Midbrain (tissue), 1 donor: ENCODE results near the gene TBX4.
"Not testable (repeated sequence)": the region's sequence is repeated elsewhere in the genome, so short reads cannot be mapped to it uniquely, and the experiment has no call there.

Source experiments
- DNase-seq: peaks from one replicate; lab custom pipeline; 2025; lab: John Stamatoyannopoulos, UW

Gene TBX4

GRCh38 chr17:61483778-61484116 is 31.5 kb downstream of the TBX4 start:
- no peak for DNase-seq

DNA sequence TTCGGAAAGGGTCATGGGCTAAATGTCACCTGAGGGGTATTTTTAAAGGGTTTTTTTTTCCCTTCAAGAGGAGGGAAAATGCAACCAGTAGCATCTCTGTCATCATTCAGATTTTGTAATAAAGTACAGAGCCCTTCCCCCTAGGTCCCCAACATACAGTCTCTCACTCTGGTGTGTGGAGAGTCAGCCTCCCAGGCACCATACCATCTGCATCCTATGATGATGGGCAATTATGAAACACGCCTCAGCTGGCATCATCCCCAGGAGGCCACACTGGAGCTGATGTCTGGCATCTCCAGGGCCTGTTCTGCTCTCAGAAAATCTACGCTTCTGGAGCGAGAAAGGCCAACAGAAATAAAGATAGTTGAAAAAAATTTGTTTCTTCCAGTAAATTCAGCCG is 32.0 kb downstream of the TBX4 start:
- no peak for DNase-seq

GRCh38 chr17:61485067-61485775 is 33.0 kb downstream of the TBX4 start:
- DNase-seq: no peak

DNA sequence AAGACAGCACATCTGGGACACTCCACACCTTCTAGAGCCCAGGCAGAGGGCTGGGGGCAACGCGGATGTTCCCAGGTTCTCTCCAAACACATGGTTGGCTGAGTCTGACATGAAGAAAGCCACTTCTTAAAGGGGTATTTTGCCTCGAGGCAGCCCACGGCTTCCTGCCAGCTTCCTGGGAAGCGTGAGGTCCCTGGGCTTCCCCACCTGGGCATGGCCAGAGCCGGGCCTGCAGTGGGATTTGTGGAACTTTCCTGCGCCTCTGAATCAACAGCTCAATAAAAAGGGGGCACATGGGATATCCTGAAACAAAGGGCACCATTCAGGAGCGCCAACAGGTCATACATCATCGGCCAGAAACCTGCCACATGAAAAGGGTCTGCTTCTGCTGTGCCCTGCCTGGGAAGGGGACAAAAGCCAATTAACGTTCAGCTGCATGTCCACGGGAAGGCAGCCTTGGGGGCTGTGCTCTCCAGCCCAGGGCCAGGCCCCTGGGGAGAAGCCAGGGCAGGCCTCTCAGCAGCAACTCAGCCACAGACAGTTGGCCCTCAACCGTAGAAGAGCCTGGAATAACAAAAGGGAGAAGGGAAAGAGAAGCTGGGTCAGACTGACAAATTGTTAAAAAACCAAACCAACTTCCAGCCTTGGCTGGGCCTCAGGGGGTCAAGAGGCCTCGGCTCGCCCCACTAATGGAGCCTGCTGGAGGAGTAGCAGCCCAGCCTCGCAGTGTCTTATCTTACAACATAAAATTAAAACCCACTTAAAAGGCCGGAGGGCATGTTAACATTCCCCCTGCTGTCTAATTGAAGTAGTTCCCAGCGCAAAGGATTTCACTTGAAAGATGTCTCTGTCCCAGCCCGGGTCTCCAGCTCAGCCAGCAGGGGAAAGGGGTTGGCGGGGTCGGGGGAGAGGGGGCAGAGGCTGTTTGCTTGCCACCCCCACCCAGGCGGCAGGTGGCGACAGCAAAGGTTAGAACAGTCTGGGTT is 34.2 kb downstream of the TBX4 start:
- no peak for DNase-seq

DNA sequence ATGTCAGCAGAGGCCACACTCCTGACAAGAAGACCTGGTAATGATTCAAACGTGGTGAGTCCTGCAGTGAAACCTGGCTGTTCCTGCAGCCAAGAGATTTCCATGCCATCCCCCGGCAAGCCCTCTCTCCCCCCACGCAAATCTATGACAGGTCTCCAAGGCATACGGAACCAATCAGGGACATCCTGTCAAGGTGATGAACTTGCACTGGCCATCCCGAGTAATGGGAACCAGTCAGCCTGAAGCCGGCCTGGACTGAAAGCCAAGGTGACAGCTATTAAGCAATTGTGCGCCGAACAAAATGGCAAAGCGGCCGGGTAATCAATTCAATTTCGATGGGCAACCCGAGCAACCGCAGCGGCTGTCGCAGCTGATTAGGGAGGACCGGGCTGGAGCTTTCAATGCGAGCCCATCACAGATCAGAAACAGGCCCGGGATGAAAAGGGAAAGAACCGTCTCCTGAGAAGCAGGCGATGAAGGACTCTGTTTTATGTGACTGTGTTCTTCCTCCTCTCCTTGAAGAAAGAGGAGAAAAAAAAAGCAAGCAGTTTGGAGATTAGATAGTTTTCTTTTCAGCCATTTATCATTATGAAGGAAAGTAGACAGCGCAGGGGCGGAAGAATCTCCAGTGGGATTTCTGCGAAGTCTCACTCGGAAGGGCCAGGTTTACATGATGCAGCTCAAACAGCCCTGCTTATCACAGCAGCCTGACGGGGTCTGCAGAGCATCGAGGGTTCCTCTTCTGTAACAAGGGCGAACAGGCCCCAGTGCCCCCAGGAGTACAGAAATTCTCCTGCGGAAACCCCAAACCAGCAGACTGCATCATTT is 35.2 kb downstream of the TBX4 start:
- DNase-seq: no peak

- no peak for DNase-seq
Observed at GRCh38 chr17:61487989-61488595, 35.9 kb downstream of the TBX4 start.

DNA sequence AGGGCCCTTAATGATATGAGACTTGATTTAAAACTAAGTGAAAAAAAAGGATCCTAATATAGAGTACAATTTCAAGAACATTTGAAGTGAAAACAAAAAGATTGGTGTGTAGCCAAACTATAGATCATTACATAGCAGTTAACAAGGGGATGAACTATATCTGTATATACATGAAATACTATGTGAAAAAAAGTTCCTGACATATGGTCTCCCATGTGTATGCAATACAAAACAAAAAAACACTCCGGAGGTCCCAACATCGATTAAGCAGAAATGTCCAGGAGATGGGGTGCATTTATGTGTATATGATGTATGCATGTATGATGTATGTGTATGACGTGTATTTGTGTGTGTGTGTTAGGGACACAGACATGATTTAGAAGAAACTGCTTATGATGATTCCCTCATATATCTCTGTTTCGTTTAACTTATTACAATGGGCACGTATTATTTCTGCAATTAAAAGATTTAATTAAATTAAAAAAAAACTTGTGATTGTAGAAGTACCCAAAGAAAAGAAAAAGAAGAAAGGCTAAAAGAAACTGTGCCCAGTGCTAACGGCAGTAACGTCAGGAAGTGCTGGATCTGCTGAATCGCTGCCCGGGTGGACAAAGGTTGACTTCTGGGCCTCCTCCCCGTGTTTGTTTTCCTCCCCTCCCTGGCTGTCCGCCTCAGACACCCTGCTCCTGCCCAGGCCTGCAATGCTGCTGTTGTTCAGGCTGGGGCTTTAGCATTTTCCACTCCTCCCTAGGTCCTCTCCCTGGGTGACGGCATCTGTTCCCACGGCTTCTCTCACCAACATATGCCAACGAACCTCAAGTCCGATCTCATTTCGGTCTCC is 36.9 kb downstream of the TBX4 start:
- DNase-seq: peak; percentile 16

DNA sequence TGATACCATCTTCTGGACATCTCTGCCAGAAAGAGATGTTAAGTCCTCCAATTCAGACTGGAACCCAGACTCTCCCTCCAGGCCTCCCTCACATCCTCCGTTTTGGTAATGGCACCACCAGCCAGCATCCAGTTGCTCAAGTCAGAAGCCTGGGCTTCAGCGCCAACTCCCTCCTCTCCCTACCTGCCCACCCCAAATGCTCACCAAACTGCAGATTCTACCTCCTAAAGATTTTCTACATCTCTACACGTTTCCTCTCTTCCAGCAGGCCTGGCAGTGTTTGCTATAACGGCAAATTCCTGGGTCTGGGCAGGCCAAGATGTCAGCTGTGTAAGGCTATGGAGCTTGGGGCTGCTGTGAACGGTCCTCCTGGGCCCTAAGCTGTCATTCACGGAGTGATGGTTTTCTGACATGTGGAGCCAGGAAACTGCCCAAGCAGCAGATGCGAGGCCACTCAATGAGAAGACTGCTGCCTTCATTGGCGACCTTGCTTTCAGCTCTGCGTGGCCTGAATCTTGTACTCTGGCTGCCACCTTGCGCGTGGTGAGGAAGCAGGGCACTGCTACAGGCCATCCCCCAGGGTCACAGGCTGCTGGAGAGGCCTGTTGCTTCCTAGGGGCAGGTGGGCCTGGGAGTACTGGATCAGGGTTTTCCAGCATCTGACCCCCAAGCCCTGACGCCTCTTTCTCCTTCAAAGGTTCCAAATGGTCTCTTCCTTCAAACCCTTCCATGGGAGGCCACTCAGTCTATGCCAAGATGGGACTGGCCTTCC is 37.7 kb downstream of the TBX4 start:
- DNase-seq: no peak

GRCh38 chr17:61490540-61490975 is 38.3 kb downstream of the TBX4 start:
- no peak for DNase-seq

GRCh38 chr17:61491981-61492380 is 39.8 kb downstream of the TBX4 start:
- DNase-seq: no peak

DNA sequence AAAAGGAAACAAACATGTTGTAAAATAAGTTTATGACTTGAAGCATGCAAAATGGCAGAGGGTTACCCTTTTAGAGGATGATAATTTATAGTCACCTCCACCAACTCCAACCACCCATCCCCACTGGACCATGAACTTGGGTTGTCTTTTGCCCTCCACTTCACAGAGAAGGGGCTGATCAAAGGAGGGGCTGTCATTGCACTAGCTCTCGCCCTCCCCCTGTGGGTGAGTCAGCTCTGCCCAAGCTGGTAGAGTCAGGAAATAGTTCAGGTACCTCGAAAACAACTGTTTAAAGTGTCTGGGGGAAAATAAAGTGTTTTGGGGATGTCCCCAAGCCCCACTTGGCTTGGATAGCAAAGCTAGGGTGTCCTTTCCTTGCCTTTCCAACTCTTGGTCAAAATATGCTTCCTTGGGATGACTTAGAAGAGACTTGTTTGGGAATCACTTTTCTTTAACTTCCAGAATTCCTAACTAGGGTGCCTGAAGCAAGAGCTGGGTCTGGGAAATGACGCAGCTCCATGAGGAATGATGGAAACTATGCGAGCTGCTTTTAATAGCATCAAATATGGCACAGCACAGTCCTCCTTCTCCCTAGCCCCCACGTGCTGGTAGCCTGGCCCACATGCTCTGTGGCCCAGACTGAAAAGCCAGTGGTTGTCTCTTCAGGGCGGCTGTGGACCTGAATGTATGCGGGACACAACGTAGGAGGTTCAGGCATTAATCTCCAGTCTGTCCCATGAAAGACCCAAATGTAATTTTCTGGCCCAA is 40.7 kb downstream of the TBX4 start:
- DNase-seq: no peak

DNA sequence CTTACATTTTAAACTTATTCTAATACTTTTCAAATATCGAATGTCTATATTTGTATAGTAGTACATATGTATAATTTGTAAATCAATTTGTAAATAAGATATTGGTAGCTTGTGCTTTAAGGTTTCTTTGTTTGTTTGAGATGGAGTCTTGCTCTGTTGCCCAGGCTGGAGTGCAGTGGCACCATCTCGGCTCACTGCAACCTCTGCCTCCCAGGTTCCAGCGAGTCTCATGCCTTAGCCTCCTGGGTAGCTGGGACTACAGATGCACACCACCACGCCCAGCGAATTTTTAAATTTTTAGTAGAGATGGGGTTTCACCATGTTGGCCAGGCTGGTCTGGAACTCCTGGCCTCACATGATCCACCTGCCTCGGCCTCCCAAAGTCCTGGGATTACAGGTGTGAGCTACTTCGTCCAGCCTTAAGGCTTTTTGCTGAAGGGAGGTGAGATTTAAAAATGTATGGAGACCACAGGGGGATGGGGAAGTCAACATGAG is 41.7 kb downstream of the TBX4 start:
- not testable (repeated sequence) for DNase-seq

DNA sequence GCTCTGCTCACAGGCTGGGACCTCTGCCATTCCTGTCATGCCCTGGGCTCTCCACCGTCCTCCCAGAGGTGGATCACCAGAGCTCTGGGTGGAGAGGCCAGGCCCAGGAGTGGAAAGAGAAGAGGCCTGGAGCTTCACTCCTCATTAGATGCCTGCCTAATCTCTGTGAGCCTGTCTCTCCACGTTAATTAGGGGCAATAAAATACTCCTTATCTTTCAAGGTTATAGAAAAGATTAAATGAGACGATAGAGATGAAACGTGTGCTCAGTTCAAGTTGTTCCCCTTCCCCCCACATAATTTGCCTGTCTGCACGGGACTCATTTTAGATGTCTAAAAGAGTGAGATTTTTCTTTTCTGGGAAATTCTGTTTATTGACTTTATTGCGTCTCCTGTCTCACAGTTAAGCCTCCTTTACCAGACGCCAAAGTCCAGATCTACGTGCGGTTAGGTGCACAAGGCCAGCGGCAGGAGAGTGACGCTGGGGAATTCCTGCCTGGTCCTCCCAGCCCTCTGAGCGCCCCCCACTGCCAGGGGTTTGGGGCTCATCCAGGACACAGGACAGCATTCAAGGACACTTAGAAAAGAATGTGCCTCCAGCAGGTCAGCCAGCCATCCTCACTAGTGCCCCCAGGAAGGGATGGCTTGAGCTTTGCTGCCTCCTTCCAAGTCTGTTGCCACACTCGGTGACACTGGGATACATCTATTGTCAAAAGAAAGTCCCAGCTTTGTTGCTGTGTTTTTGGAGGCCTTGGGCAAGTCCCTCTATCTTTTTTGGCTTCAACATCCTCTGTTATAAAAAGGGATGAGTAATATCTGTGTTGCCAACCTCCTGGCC is 42.3 kb downstream of the TBX4 start:
- no peak for DNase-seq

DNA sequence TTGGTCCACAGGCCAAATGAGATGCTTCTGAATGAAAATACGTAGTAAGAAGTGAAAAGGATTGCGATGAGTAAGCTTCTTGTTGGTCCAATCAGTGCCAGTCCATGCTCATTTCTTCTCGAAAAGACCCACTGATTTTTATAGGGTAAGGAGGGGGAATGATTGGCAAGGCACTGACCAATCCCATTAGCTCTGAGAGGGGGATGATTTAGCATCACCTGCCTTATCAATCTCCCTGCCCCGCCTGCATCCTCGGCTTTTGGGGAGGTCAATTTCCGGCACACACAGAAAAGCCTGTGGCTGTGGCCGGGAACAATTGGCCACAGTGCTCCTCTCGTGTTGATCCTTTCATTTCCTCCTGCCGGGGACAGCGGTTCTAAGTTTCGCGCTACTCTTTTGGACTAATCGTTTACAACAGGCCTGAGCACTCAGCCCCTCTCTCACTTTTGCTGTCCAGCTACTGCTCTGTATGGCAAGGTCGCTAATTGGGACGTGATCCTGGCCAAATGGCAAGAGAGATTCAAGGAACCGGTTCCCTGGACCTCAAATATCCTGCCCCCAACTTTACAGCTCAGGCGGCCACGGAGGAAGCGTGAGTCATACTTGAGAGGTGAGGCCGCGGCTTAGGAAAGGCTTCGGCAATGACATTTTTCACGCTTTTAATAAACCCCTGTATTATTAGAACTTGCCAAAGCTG is 43.1 kb downstream of the TBX4 start:
- DNase-seq: no peak

DNA sequence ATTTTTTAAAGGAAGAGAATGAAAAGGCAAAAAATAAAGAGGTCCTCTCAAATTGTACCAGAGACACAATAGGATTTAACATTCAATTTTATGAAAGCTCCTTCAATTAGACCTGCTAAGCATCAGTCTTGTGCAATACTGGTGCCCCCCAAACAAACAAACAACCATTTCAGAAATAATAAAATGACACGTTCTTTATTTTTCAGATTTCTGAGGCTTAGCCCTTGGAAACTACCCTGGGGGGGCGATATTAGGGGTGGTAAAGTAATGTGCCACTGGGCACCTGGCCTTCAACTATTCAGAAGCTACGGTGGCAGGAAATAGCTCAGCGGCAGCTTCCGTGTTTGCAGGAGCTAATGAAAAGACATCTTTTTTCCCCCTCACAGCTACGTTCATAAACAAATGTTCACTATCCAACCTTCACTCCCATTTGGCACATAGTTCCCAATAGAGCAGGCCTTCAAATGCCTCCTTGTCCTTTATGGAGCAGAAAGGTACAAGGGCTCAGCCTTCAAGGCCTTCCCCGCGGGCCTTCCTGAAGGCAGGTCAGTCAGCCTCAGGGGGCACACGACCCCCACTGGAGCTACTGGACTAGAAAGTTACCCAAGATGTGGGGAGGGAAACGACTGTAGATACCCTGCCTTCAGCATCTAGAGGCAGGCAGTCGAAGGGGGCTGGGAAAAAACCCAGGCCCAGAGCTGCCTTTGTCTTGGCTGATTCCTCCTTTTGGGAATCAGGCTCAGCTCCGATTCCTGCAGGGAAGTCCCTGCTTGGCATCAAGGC is 44.1 kb downstream of the TBX4 start:
- no peak for DNase-seq

GRCh38 chr17:61496957-61497653 is 44.9 kb downstream of the TBX4 start:
- no peak for DNase-seq
